K562 (cell line): ENCODE results near the gene SEC14L3. TPM values are rescaled to one million over a fixed set of nuclear protein-coding genes. Genes with fewer than 3 reads are reported as not detected.
A peak's percentile ranks its signal among the peaks of the same experiment; 100 is the strongest.

Experiments
- ATAC-seq: fragments of 200-7000 bp; cut with Tn5 transposase; 3 replicates; pipeline ENCODE4 v1.9.1; 2020; ENCODE audit warnings: moderate library complexity
- BruUV-seq: library from RNA; stranded (reverse); fragments of 400-500 nt; replicated peaks from 2 replicates; lab custom pipeline; 2021; lab: Mats Ljungman, UMichigan
- CTCF ChIA-PET: fragments of 300-600 bp; formaldehyde crosslinking; extraction: SDS; loops from one replicate; lab custom pipeline; 2021; ENCODE audit warnings: low intra/inter-chr PET ratio; lab: Yijun Ruan, JAX
- POLR2A ChIA-PET: fragments of 300-600, 350-650 bp; sonication (Branson Sonifier 250); formaldehyde crosslinking; extraction: SDS; loops from one replicate; lab custom pipeline; 2021; ENCODE audit warnings: antibody characterized with exemption, inconsistent platforms; lab: Yijun Ruan, JAX
- DNase-seq, 4 experiments: peaks; one replicate each; pipeline versions ENCODE4 v3.0.0 to v3.0.0-alpha.2; 2011 to 2018; ENCODE audit warnings: low spot score in 3 of 4, mixed read lengths in 3 of 4; ENCODE audit errors: extremely low read depth in 1 of 4
- FAIRE-seq: peaks from 2 replicates; lab custom pipeline; 2011; peaks lifted over from hg19 to GRCh38; lab: Jason Lieb, UNC
- H2AFZ ChIP-seq: 2 replicates; pipeline ENCODE4 v1.6.0; 2011; ENCODE audit warnings: low read depth, low read length, control low read depth, inconsistent platforms
- H3K27ac ChIP-seq: fragments of 200-600 bp; 3 replicates; pipeline ENCODE4 v1.8.0; 2011; ENCODE audit warnings: low read depth, mild to moderate bottlenecking, control low read depth, inconsistent platforms, low read length, moderate library complexity, mixed read lengths; ENCODE audit errors: extremely low read depth
- H3K27me3 ChIP-seq, 2 experiments: fragments of 300-600 bp in 1 of 2; 2 replicates in 1 of 2; 3 replicates in 1 of 2; pipeline versions ENCODE4 v1.6.0 to v1.8.0; 2011; ENCODE audit warnings: inconsistent platforms in 2 of 2, low read length in 2 of 2, mild to moderate bottlenecking in 1 of 2, mixed read lengths in 1 of 2, moderate library complexity in 1 of 2; ENCODE audit not compliant: control insufficient read depth in 2 of 2, insufficient read depth in 2 of 2
- H3K36me3 ChIP-seq: fragments of 300-600 bp; 3 replicates; pipeline ENCODE4 v1.8.0; 2011; ENCODE audit warnings: mild to moderate bottlenecking, low read length, inconsistent platforms; ENCODE audit not compliant: control insufficient read depth, insufficient read depth
- H3K4me1 ChIP-seq, 2 experiments: fragments of 200-600 bp in 1 of 2; replicated peaks in 1 of 2; 2 replicates in 1 of 2; 3 replicates in 1 of 2; pipeline versions ENCODE4 v1.5.1 to v1.8.0; 2011; ENCODE audit warnings: inconsistent platforms in 2 of 2, low read length in 2 of 2, mild to moderate bottlenecking in 1 of 2, mixed read lengths in 1 of 2, moderate library complexity in 1 of 2; ENCODE audit not compliant: control insufficient read depth in 2 of 2, insufficient read depth in 2 of 2
- H3K4me2 ChIP-seq: 2 replicates; pipeline ENCODE4 v1.6.1; 2011; ENCODE audit warnings: low read length, control low read depth, inconsistent platforms, mixed read lengths; ENCODE audit not compliant: insufficient read depth
- H3K4me3 ChIP-seq: fragments of 200-600 bp; sonication (generic), shearing (Covaris generic); 2 replicates; pipeline ENCODE4 v1.5.1; 2016; ENCODE audit warnings: control low read depth, inconsistent platforms
- H3K79me2 ChIP-seq: fragments of 200-600 bp; 3 replicates; pipeline ENCODE4 v1.8.0; 2011; ENCODE audit warnings: low read length, inconsistent platforms; ENCODE audit not compliant: control insufficient read depth, insufficient read depth
- H3K9ac ChIP-seq, 2 experiments: 2 replicates each; pipeline versions ENCODE4 v1.6.0 to v1.6.1; 2011; ENCODE audit warnings: low read depth in 2 of 2, low read length in 2 of 2, control low read depth in 1 of 2, inconsistent platforms in 1 of 2, mild to moderate bottlenecking in 1 of 2, mixed read lengths in 1 of 2; ENCODE audit not compliant: insufficient read depth in 1 of 2
- H3K9me1 ChIP-seq: one replicate; pipeline ENCODE4 v1.6.0; 2011; ENCODE audit warnings: inconsistent platforms, mild to moderate bottlenecking, low read length, moderate library complexity; ENCODE audit not compliant: control insufficient read depth, insufficient read depth
- H3K9me3 ChIP-seq: replicated peaks from 2 replicates; pipeline ENCODE4 v1.5.1; 2011; ENCODE audit warnings: low read depth, low read length, inconsistent platforms; ENCODE audit not compliant: control insufficient read depth, insufficient read depth
- H4K20me1 ChIP-seq: replicated peaks from 2 replicates; pipeline ENCODE4 v1.6.1; 2011; ENCODE audit warnings: low read length, inconsistent platforms, mixed read lengths; ENCODE audit not compliant: control insufficient read depth, insufficient read depth
- ATF2 ChIP-seq: sonication (generic); formaldehyde crosslinking; IDR thresholded peaks from 2 replicates; pipeline ENCODE4 v1.8.1; 2022; ENCODE audit warnings: missing genetic modification reagents
- IRF2 ChIP-seq: sonication (generic); formaldehyde crosslinking; IDR thresholded peaks from 2 replicates; pipeline ENCODE4 v1.8.1; 2022; ENCODE audit warnings: mild to moderate bottlenecking, missing genetic modification reagents
- NFE2 ChIP-seq: IDR thresholded peaks from 2 replicates; pipeline ENCODE4 v1.6.1; 2014; ENCODE audit warnings: antibody characterized with exemption, low read depth
- ZNF445 ChIP-seq: fragments of 250-450 bp; sonication (Bioruptor Pico); IDR thresholded peaks from 2 replicates; pipeline ENCODE4 v1.4.0; 2020; ENCODE audit warnings: low read depth, mild to moderate bottlenecking, moderate library complexity
- WGBS: fragments of 100-300 bp; shearing (Covaris generic); methylation state at CpG from one replicate; pipeline ENCODE4 v1.1.6; 2016; ENCODE audit warnings: low coverage, mixed read lengths; ENCODE audit not compliant: insufficient coverage; ENCODE audit errors: missing lambda C conversion rate; 5-methylcytosine and 5-hydroxymethylcytosine counted together
- in situ Hi-C: fragments of 300-500 bp; cut with MboI; formaldehyde crosslinking; loops from 4 replicates; pipeline ENCODE4 v1.15.0; 2018; ENCODE audit warnings: inconsistent platforms, mixed read lengths
- intact Hi-C: fragments of 100-400 bp; cut with micrococcal nuclease; formaldehyde crosslinking; loops from 2 replicates; pipeline ENCODE4 v1.14.2; 2022
- polyA plus RNA-seq, 8 experiments: library from polyadenylated mRNA; depleted of rRNA in 4 of 8; stranded (reverse) in 5 of 8; unstranded in 3 of 8; fragments of >200 nt; fragmentation: Nextera tagmentation in 2 of 8; fragmentation: Illumina TruSeq in 1 of 8; extraction: Ambion mirVana in 2 of 8; extraction: Trizol in 1 of 8; gene quantifications; 2 replicates each; pipeline versions ENCODE4 v1.2.1 to v1.2.3, GENCODE V29; 2011 to 2014; ENCODE audit warnings: inconsistent platforms in 1 of 8, missing spikeins in 1 of 8
- total RNA-seq, 7 experiments: library from RNA; depleted of rRNA in 6 of 7; stranded (reverse); fragments of >200 nt in 6 of 7; fragmentation: Illumina TruSeq in 2 of 7; extraction: Trizol in 2 of 7; gene quantifications; 2 replicates each; pipeline versions ENCODE4 v1.2.1 to v1.2.3, GENCODE V29; 2011 to 2021; ENCODE audit warnings: low replicate concordance in 1 of 7

Gene SEC14L3
- total and polyA plus RNA-seq, 9 of the 15 experiments (the other 6 are each of a cell fraction or from before 2014, with no cell fraction given) = not detected

- H3K36me3 ChIP-seq = no peaks in the 10 kb centered on the region
- H3K9me1 ChIP-seq = no peaks in the 10 kb centered on the region
- no peak for DNase-seq
- FAIRE-seq = no peak
- no peak overlapping the region for H3K4me3 ChIP-seq
- H3K4me2 ChIP-seq = no peak overlapping the region
- CTCF ChIA-PET = no interaction called here
- no peaks in the 10 kb centered on the region; the same call in 1 of the 2 replicates for H3K9me3 ChIP-seq
- H3K27me3 ChIP-seq = no peaks in the 10 kb centered on the region
- POLR2A ChIA-PET = interaction anchor here (0.7 kb wide), 1 partner anchor 61 kb away, joined by 5 read pairs; no protein-coding TSS in a partner anchor
- H3K9ac ChIP-seq = no peak overlapping the region
- H3K27ac ChIP-seq = no peak overlapping the region
- no TSS peak for BruUV-seq
- H3K79me2 ChIP-seq = no peaks in the 10 kb centered on the region
- intact Hi-C loops = no loop called here
- no peaks in the 10 kb centered on the region for H4K20me1 ChIP-seq
- in situ Hi-C loops = no loop called here
- TF ChIP-seq ATF2 (CRISPR knock-in tag) (no peak), NFE2 (peak; percentile 8; the same call in 1 of the 2 replicates), ZNF445 (CRISPR knock-in tag) (no peak), IRF2 (CRISPR knock-in tag) (no peak)
- ATAC-seq = no peak
- WGBS = 75% methylated on average over 4 of the region's 4 CpGs
- H2AFZ ChIP-seq = no peak overlapping the region
- peaks cover 38 to 45% of the 10 kb centered on the region in 2 experiments for H3K4me1 ChIP-seq
Measured at GRCh38 chr22:30439226-30439625, 32.6 kb downstream of the SEC14L3 start.
